Erythroblast (primary cell): ENCODE measurements around the gene GATA6.

Source experiments
- DNase-seq, 2 experiments: peaks; one replicate each; lab custom pipeline; 2025; lab: John Stamatoyannopoulos, UW
- GATA1 ChIP-seq: IDR thresholded peaks from 2 replicates; pipeline ENCODE4 v1.6.1; 2011; ENCODE audit warnings: low read depth, mild to moderate bottlenecking, control low read depth, low read length, moderate library complexity
- POLR2A ChIP-seq: IDR thresholded peaks from 2 replicates; pipeline ENCODE4 v1.6.1; 2011; ENCODE audit warnings: mild to moderate bottlenecking, low read length

Gene GATA6

DNA sequence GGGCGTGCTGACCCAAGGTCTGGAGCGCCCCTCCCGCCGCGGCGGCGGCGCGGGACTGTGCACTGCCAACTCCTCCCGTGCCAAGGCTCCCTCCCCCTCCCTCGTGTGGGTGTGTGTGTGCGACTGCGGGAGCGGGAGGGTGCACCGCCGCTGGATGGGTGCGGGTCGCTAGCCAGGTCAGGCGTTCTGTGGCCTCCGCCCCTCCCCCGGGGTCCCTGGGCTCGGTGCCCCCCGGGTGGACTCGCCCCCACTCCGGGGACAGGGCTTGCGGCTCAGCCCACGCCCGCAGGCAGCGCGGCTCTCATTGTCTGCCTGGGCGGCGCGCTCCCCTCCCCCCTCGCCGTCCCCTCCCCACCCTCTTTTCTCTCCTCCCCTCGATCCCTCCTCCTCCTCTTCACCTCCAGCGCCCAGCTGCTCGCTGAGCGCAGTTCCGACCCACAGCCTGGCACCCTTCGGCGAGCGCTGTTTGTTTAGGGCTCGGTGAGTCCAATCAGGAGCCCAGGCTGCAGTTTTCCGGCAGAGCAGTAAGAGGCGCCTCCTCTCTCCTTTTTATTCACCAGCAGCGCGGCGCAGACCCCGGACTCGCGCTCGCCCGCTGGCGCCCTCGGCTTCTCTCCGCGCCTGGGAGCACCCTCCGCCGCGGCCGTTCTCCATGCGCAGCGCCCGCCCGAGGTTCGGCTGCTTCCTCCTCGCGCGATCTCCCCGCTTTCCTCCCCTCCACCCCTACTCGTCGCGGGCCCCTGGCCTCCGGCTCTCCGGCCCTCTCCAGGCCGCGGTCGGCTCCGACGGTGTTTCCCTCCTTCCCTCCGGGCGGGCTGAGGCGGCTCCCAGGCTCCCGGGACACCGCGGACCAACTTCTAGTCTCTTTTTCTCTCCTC, at the start of gene GATA6:
TSS of gene GATA6 (plus strand) at position 579 of the 878 bp plus-strand sequence. CDS start 1,556 bp downstream, outside the sequence.
- peak; percentile 57 to 68 for DNase-seq
- TF ChIP-seq POLR2A = no peak
- TF ChIP-seq GATA1 = no peak

DNA sequence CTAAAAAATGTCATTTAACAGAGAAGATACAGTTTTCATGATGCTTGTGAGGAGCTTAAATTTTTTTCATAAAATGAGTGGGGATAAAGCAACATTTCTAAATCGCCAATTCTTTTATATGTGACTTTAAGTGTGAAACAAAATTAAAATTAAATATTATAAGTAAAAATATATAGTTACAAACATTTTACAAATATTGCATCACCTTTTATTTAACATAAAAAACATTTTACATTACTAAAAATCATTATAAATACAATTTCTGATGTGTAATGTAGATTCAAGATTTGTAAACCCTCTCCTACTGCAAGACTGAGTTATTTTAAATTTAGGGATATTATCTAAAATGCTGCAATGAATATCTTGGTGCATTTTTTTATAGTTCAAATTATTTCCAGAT, 44.4 kb upstream of the GATA6 start:
- TF ChIP-seq GATA1 = no peak
- TF ChIP-seq POLR2A = no peak
- DNase-seq = no peak

DNA sequence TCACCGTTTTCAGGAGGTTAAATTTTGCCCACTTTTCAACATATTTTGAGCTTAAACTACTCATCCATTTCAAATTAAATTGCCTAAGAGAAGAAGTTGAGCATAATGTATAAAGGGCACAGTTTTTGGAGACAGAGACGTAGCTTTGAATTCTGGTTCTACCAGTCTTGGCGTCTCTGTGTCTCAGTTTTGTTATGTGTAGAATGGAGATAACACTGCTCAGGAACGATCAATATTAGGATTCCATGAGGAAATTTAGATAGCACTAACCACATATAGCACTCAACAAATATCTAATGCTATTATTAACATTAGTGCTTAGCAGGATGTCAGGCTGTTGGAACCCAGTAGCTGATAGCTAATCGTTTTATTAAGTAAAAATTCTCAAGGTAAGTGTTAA, 40.4 kb upstream of the GATA6 start:
- DNase-seq = no peak
- TF ChIP-seq POLR2A (no peak), GATA1 (no peak)

- no peak for TF ChIP-seq POLR2A
- no peak for TF ChIP-seq GATA1
- no peak for DNase-seq
These were observed 39.6 kb upstream of the GATA6 start for GRCh38 chr18:22129778-22130177.

- TF ChIP-seq GATA1 (no peak), POLR2A (no peak)
- no peak for DNase-seq
These were observed 37.1 kb upstream of the GATA6 start for GRCh38 chr18:22132258-22132657.

- TF ChIP-seq GATA1 = no peak
- TF ChIP-seq POLR2A = no peak
- no peak for DNase-seq
These were observed 36.6 kb upstream of the GATA6 start for GRCh38 chr18:22132763-22133162.

DNA sequence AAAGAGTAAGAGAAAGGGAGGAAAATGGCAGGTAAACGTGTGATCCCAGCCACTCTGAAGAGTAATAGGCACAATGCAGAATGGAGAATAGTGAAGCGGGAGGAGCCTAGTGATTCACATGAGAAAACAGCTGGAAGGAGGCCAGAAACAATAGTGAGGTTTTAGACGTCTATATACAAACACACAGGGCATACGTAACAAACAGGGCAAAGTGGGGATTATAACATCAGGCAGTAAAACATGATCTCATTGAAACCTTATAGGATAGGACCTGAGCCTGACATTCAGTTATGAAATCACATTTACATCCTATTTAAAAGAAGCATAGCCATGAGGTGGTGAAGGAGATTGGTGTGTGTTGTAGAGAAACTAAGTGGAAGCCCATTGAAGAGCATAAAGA, 33.0 kb upstream of the GATA6 start:
- TF ChIP-seq GATA1 (no peak), POLR2A (no peak)
- no peak for DNase-seq

GRCh38 chr18:22141211-22141610, 28.2 kb upstream of the GATA6 start:
- TF ChIP-seq GATA1 = no peak
- TF ChIP-seq POLR2A = no peak
- no peak for DNase-seq

DNA sequence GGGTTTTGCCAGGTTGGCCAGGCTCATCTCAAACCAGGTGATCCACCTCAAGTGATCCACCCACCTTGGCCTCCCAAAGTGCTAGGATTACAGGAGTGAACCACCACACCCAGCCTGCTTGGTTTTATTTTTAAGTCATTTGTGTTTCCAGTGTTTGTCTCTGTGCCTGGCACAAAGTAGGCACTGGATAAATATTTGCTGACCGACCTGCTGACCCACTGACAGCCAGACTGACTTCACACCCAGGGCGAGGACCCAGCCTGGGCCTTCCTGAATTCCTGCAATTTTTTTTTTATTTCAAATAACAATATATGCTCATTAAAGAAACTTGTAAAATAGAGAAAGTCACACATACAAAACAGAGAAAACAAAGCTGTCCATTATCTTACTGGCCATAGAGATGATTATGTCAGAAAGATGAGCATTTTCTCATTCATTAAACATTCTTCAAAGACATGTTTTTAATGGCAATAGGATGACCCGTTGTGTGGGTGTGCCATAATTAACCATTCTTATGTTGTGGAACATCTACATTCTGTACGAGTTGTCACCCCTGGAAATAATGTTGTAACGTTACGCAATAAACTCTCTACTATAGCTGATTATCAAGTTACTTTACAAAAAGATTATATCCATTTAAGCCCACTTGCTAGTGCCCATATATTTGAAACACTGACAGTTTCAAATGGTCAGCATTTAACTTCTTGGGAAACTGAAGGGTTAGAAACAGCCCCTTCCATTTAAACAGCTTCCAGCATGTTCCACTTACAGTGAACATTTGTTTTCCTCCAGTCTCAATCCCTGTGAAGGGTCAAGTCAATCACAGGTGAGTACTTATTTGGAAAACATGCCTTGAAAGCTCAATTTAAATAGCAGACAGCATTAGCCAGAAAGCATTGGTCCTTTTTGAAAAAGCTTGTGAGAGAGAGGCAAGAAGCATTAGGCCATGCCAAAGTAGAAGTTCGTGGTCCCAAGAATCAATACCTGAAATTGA, 25.7 kb upstream of the GATA6 start:
- TF ChIP-seq POLR2A = no peak
- no peak for DNase-seq

DNA sequence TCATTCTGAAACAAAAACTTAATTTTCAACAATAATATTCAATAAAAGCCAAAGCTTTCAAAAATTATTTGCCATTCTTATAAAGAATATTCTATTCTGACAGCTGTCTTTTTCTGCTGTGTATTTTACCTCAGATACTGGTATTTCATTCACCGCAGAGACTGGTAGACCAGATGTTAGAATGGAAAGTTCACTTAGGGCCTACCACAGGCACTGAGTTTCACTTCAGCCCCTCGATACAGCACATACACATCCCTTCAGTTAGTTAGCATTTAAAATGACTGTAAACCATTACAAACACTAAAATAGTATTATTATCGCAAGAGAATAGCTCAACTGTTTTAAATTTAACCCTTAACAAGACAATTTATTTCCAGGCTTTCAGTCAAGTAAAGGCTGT, 24.2 kb upstream of the GATA6 start:
- DNase-seq = no peak
- no peak for TF ChIP-seq POLR2A
- no peak for TF ChIP-seq GATA1

GRCh38 chr18:22149710-22150109, 19.7 kb upstream of the GATA6 start:
- TF ChIP-seq POLR2A (no peak), GATA1 (no peak)
- no peak for DNase-seq

- TF ChIP-seq POLR2A (no peak), GATA1 (no peak)
- DNase-seq = no peak
These were observed 17.3 kb upstream of the GATA6 start for GRCh38 chr18:22152093-22152492.

- no peak for DNase-seq
- TF ChIP-seq POLR2A (no peak), GATA1 (no peak)
These were observed 16.0 kb upstream of the GATA6 start for GRCh38 chr18:22153428-22153827.

DNA sequence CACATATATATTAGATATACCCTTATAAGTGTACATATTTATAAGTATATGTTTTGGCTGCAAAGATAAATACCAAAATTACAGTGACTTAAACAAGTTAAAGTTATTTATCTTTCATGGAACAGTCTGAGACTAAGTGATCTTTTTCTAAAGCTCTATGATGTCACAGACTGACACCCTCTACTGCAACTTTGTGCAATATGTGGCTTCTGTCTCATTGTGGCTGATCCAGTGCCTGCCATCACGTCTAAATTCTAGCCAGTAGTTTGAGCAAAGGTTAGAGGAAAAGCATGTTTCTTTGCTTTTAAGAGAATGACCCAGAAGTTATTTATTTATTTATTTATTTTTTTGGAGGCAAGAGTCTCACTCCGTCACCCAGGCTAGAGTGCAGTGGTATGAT, 13.8 kb upstream of the GATA6 start:
- no peak for TF ChIP-seq GATA1
- no peak for TF ChIP-seq POLR2A
- DNase-seq = no peak
